Activated CD8-positive, alpha-beta T cell treated with anti-CD3 and anti-CD28 coated beads, Interleukin-2, amount 10 ng/mL, durations not matched to agents 7 days and 5 days (primary cell): Measurements from ENCODE around the gene RAET1E. TPM values are rescaled to one million over a fixed set of nuclear protein-coding genes. Genes with fewer than 3 reads are reported as not detected.
"Not testable (repeated sequence)": the region's sequence is repeated elsewhere in the genome, so short reads cannot be mapped to it uniquely, and the experiment has no call there.

Source experiments
- ATAC-seq: fragments of 150-1000 bp; cut with Tn5 transposase; one replicate; pipeline ENCODE4 v1.10.0; 2021; ENCODE audit warnings: moderate library complexity
- CTCF ChIA-PET: fragments of 350-600 bp; sonication (Branson Sonifier 250); formaldehyde crosslinking; loops from one replicate; lab custom pipeline; 2021; ENCODE audit warnings: antibody characterized with exemption; lab: Charles Lee
- POLR2A ChIA-PET: fragments of 350-600 bp; sonication (Branson Sonifier 250); formaldehyde crosslinking; loops from one replicate; lab custom pipeline; 2021; ENCODE audit warnings: antibody characterized with exemption; lab: Charles Lee
- DNase-seq: peaks from one replicate; pipeline ENCODE4 v3.0.0-alpha.2; 2020
- H3K27ac Mint-ChIP-seq: one replicate; pipeline ENCODE4 v1.8.0; 2021; ENCODE audit warnings: mild to moderate bottlenecking, mixed read lengths
- H3K27me3 Mint-ChIP-seq: one replicate; pipeline ENCODE4 v1.8.0; 2021; ENCODE audit warnings: low read depth, mixed read lengths
- H3K36me3 Mint-ChIP-seq: one replicate; pipeline ENCODE4 v1.8.0; 2021; ENCODE audit warnings: low read depth, mixed read lengths
- H3K4me1 Mint-ChIP-seq: one replicate; pipeline ENCODE4 v1.8.0; 2021; ENCODE audit warnings: low read depth, mixed read lengths
- H3K4me3 Mint-ChIP-seq: one replicate; pipeline ENCODE4 v1.8.0; 2021; ENCODE audit warnings: mild to moderate bottlenecking, mixed read lengths
- H3K9me3 Mint-ChIP-seq: one replicate; pipeline ENCODE4 v1.8.0; 2022; ENCODE audit warnings: mixed read lengths; ENCODE audit not compliant: insufficient read depth
- total RNA-seq, 2 experiments: library from RNA; stranded (reverse); gene quantifications; one replicate each; pipeline ENCODE4 v1.2.3, GENCODE V29; 2021

RAET1E gene
- total RNA-seq, 2 experiments from 2014 or later = not detected

DNA sequence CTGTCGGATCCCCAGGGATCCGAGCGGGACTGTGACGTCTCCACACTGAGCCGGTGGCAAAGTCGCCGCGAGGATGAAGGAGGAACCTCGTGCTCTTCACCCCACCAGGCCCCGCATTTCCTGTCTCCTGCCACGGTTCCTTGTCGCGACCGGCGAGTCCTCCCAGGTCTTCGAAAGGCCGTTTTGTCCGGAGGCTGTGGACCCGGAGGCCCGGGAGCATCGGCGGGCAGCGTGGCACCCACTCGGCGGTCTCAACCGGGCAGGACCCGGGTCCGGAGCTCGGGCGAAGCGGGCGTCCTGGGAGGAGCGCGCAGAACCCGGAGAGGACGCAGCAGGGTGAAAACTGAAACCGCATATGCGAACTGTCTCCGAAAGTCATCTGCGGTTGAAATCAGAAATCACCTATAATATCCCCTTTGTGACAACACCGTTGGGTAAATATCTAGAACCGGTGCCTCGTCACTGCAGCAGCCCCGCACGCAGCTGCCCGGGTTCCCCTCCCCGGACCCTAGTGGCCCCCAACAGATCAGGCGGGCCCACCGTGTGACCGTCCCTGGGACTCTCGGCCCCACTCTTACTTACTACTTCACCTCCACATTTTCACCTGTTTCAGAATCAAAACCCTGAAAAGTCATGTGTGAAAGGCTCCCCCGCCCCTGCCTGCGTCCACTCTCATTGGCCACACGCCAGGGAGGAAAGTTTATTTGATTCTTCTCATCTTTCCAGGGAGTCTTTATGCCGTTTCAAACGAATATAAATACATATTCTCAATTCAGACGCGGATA lies 40.9 kb upstream of the RAET1E start:
- H3K4me1 Mint-ChIP-seq = peaks cover 50% of the 10 kb centered on the region
- H3K36me3 Mint-ChIP-seq = no peaks in the 10 kb centered on the region
- peak; percentile 21 for ATAC-seq
- POLR2A ChIA-PET = no interaction called here
- peaks cover 73% of the 10 kb centered on the region for H3K27me3 Mint-ChIP-seq
- CTCF ChIA-PET = interaction anchor here (0.6 to 0.8 kb wide), 2 partner anchors 14 to 78 kb away, joined by 3 to 4 read pairs; no protein-coding TSS in a partner anchor
- H3K4me3 Mint-ChIP-seq = peak overlapping the region; percentile 59
- H3K27ac Mint-ChIP-seq = peak overlapping the region; percentile 32
- no peaks in the 10 kb centered on the region for H3K9me3 Mint-ChIP-seq
- DNase-seq = peak; percentile 55

DNA sequence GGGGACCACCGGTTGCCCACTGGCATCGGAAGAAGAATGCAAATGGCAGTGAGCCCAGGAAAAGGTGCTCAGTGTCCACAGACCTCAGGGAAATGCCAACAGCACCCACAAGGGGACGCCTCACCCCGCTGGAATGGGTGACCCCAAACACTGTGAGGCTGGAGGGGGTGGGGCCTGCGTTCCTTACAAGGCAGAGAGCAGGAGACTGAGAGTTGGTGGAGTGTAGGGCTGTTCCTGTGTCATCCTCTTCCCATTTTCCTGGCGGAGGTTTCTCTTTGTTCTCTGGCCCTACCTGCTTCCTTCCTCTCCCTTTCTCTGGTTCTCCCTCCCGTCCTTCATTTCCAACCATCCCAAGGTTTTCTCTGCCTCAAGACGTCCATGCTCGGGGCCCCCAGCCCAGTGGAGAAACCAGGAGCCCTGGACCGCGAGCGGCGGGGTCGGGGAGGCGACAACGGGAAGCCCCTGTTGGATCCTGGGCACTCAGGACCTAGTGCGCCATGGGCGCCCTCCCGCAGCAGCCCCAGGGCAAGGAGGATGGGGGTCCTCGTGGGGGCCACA lies 40.2 kb upstream of the RAET1E start:
- H3K4me1 Mint-ChIP-seq = peaks cover 50% of the 10 kb centered on the region
- peak overlapping the region; percentile 17 for H3K27ac Mint-ChIP-seq
- CTCF ChIA-PET = interaction anchor here (0.8 kb wide), 1 partner anchor 79 kb away, joined by 4 read pairs; no protein-coding TSS in a partner anchor
- H3K4me3 Mint-ChIP-seq = peak overlapping the region; percentile 59
- H3K9me3 Mint-ChIP-seq, DNase-seq, POLR2A ChIA-PET, H3K36me3 Mint-ChIP-seq: not testable (repeated sequence)
- ATAC-seq = peak; percentile 28
- peaks cover 75% of the 10 kb centered on the region for H3K27me3 Mint-ChIP-seq

DNA sequence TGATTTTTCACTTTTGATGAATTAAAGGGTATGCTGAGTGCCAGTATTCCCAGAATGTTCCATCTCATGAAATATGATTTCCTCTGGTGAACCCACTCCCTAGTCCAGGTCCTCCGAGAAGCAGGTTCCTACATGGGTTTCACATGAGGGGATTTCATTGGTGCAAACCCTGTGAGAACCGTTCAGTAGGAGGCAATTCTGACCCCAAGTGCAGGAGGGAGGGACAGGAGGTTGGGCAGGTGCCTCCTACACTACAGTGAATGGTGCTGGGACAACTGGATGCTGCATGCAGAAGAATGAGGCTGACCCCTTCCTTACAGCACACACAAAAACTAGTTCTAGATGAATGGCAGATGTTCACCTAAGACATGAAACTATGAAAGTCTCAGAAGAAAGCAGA lies 38.8 kb upstream of the RAET1E start:
- no peak for ATAC-seq
- H3K4me3 Mint-ChIP-seq = no peak overlapping the region
- H3K36me3 Mint-ChIP-seq = no peaks in the 10 kb centered on the region
- peaks cover 41% of the 10 kb centered on the region for H3K4me1 Mint-ChIP-seq
- ChIA-PET CTCF (interaction anchor here (1.2 to 2.5 kb wide), 2 partner anchors 74 to 81 kb away, joined by 4 to 17 read pairs; no protein-coding TSS in a partner anchor), POLR2A (no interaction called here)
- no peaks in the 10 kb centered on the region for H3K9me3 Mint-ChIP-seq
- peaks cover 76% of the 10 kb centered on the region for H3K27me3 Mint-ChIP-seq
- DNase-seq = no peak
- no peak overlapping the region for H3K27ac Mint-ChIP-seq

DNA sequence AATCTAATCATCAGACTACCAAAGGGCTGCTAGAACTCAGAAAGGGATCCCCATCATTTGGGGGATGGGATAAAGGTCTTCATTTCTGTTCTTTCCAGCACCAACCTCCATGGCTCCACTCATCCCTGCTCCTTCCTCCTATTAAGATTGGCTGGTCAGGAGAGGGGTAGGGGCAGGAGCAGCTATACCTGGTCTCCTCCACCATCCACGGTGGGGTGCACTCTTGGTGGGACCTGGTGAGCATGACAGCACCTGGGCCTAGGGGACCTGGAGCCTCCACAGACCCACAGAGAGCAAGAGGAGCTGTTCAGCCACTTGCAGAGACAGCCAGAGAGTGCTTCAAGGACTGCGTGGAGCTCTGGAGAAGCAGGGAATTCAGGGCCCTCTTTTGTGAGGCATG lies 37.8 kb upstream of the RAET1E start:
- peaks cover 32% of the 10 kb centered on the region for H3K4me1 Mint-ChIP-seq
- no peak for DNase-seq
- no peak overlapping the region for H3K4me3 Mint-ChIP-seq
- POLR2A ChIA-PET = interaction anchor here (1.3 kb wide), 1 partner anchor 31 kb away, joined by 3 read pairs; no protein-coding TSS in a partner anchor
- H3K9me3 Mint-ChIP-seq = no peaks in the 10 kb centered on the region
- ATAC-seq = no peak
- peaks cover 79% of the 10 kb centered on the region for H3K27me3 Mint-ChIP-seq
- CTCF ChIA-PET = interaction anchor here (1.1 to 2.5 kb wide), 3 partner anchors 26 to 82 kb away, joined by 3 to 17 read pairs (median 4); no protein-coding TSS in a partner anchor
- H3K27ac Mint-ChIP-seq = no peak overlapping the region
- no peaks in the 10 kb centered on the region for H3K36me3 Mint-ChIP-seq

DNA sequence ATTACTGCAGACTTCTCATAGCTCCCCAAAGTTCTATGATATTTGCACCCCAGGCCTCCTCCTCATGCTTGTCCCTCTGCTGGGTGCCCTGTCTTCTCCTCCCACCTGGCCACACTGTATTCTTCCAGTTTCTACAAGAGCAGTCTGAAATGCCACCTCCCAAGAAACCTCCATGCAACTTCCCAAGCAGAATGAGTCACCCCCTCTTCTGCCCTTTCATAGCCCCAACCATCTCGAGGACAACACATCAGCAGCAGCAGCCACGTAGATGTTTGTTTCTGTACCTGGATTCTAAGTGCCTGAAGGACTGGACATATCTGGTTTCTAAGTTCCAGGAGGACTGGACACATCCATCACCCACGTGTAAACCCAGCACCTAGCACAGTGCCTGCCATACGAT lies 37.3 kb upstream of the RAET1E start:
- CTCF ChIA-PET = interaction anchor here (0.8 to 2.5 kb wide), 3 partner anchors 16 to 82 kb away, joined by 3 to 17 read pairs (median 3); no protein-coding TSS in a partner anchor
- Mint-ChIP-seq H3K36me3 (no peaks in the 10 kb centered on the region), H3K27ac (peak overlapping the region; percentile 27), H3K9me3 (no peaks in the 10 kb centered on the region), H3K4me3 (no peak overlapping the region), H3K27me3 (peaks cover 79% of the 10 kb centered on the region), H3K4me1 (peaks cover 28% of the 10 kb centered on the region)
- POLR2A ChIA-PET = interaction anchor here (1.3 kb wide), 1 partner anchor 31 kb away, joined by 3 read pairs; no protein-coding TSS in a partner anchor
- DNase-seq (no peak), ATAC-seq (no peak)

DNA sequence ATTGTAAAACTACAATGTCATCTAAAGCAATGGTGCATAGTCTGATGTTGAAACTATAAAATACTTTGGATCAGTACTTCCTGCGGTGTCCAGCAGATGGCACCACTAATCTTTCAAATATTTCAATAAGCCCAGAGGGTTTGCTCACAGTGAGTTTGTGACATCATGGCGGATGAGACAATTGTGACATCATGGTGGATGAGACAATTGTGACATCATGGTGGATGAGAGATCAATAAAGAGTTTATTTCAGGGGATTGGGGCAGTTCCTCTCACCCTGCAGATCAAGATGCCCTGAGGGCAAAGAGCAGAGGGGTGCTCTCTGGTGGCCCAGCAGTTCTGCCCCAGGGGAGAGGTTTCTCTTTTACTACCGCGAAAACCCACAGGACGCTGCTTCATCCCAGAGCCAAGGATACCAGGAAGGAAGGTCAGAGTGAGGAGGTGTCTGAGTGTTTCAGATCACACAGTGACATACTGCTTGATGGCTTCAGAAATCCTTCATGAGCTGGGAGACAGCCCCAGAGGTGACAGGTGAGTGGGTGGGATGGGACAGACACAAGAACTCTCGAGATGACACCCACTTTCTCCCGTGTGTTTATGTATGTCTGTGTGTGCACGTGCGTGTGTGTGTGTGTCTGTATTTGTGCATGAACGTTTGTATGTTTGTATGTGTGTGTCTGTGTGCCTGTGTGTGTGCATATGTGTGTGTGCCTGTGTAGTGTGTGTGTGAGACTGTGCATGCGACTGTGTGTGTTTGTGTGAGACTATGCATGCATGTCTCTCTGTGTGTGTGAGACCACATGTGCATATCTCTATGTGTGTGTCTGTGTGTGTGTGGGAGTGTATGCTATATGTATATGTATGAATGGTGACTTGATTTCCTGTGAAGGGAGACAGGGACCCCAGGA lies 36.6 kb upstream of the RAET1E start:
- CTCF ChIA-PET = interaction anchor here (0.8 to 2.5 kb wide), 3 partner anchors 17 to 83 kb away, joined by 3 to 17 read pairs (median 3); no protein-coding TSS in a partner anchor
- H3K27me3 Mint-ChIP-seq = peaks cover 79% of the 10 kb centered on the region
- H3K9me3 Mint-ChIP-seq = no peaks in the 10 kb centered on the region
- DNase-seq (peak; percentile 84), ATAC-seq (peak; percentile 52)
- no peak overlapping the region for H3K4me3 Mint-ChIP-seq
- POLR2A ChIA-PET = interaction anchor here (1.3 kb wide), 1 partner anchor 32 kb away, joined by 3 read pairs; no protein-coding TSS in a partner anchor
- H3K36me3 Mint-ChIP-seq = no peaks in the 10 kb centered on the region
- peak overlapping the region; percentile 9 for H3K27ac Mint-ChIP-seq
- peaks cover 20% of the 10 kb centered on the region for H3K4me1 Mint-ChIP-seq

DNA sequence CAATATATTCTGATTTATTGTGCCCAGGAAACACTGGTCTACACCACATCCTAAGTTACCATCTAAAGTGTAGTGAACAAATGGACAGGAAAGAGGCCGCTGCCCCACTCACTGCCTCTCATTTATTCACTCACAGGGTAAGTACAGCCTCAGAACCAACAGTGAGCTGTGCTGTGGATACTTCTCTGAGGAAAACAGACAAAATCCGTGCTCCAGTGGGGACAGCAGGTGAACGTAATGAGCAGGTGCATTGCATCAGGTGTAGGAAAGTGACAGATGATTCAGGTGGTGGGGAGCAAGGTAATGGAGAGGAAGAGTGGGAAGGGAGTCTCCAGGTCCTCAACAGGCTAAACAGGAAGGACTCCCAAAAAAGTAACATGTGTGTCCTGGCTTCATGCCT lies 35.5 kb upstream of the RAET1E start:
- H3K27me3 Mint-ChIP-seq = peaks cover 82% of the 10 kb centered on the region
- no peak for DNase-seq

DNA sequence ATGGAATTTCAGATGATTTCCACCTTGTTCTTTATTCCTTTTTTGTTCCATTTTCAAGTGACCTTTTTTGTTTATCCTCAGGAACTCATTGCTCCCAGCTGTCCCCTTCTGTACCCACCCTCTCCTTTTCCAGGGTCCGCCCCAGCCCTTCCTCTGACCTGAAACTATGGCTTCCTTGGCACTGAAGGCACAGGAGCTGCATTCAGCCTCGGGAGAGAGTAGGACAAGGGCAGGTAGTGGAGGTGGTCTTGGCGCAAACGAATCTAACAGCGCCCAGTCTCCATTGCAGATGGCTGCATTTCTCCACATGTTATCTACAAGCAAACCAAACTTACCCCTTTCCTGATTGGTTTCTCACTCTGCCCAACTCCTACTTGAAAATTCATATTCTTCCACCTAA lies 35.1 kb upstream of the RAET1E start:
- H3K36me3 Mint-ChIP-seq = no peaks in the 10 kb centered on the region
- CTCF ChIA-PET = no interaction called here
- ATAC-seq = no peak

More for the DNA sequence above, 35.5 kb upstream of the RAET1E start:
- peaks cover 11% of the 10 kb centered on the region for H3K4me1 Mint-ChIP-seq
- H3K9me3 Mint-ChIP-seq = no peaks in the 10 kb centered on the region
- no peak for ATAC-seq
- ChIA-PET CTCF (no interaction called here), POLR2A (no interaction called here)
- H3K36me3 Mint-ChIP-seq = no peaks in the 10 kb centered on the region
- no peak overlapping the region for H3K4me3 Mint-ChIP-seq
- no peak overlapping the region for H3K27ac Mint-ChIP-seq

DNA sequence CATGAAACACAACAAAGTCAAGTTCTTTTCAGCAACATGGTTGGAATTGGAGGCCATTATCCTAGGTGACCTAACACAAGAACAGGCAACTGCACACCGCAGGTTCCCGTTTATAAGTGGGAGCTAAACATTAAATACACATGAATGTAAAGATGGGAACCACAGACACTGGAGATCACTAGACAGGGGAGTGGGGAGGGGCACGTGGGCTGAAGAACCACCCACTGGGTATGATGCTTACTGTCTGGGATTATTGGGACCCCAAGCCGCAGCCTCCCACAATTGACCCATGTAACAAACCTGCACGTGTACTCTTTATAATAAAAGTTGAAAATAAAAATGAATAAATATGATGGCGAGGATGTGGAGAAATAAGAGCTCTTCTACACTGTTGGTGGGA lies 33.6 kb upstream of the RAET1E start:
- ATAC-seq (no peak), DNase-seq (no peak)
- no peak overlapping the region for H3K4me3 Mint-ChIP-seq
- H3K27me3 Mint-ChIP-seq = peaks cover 84% of the 10 kb centered on the region
- no peaks in the 10 kb centered on the region for H3K9me3 Mint-ChIP-seq
- no peak overlapping the region for H3K27ac Mint-ChIP-seq
- ChIA-PET CTCF (interaction anchor here (1.5 kb wide), 1 partner anchor 85 kb away, joined by 4 read pairs; no protein-coding TSS in a partner anchor), POLR2A (no interaction called here)
- no peaks in the 10 kb centered on the region for H3K36me3 Mint-ChIP-seq
- H3K4me1 Mint-ChIP-seq = peaks cover 7% of the 10 kb centered on the region

More for the DNA sequence above, 35.1 kb upstream of the RAET1E start:
- POLR2A ChIA-PET = no interaction called here
- Mint-ChIP-seq H3K4me1 (peaks cover 7% of the 10 kb centered on the region), H3K4me3 (no peak overlapping the region), H3K27me3 (peaks cover 86% of the 10 kb centered on the region), H3K27ac (no peak overlapping the region), H3K9me3 (no peaks in the 10 kb centered on the region)
- no peak for DNase-seq

DNA sequence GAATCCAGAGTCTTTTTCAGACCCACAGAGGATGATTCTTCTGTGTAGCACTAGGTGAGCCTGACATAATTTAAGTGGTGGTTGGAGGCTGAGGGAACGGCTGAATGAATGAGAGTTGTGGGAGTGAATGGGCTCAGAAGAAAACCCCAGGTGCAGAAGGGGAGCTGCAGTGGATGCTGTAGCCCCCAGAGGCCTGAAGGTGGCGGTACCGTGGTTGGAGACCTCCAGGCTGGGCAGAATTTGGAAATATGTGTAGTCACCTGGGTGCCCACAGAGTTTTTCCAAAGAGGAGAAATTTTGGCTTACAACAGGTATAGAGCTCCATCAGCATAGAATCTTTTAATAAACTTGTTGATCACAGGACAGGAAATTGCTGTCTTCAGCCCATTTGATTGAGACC lies 31.5 kb upstream of the RAET1E start:
- no peak overlapping the region for H3K27ac Mint-ChIP-seq
- ATAC-seq = no peak
- H3K4me3 Mint-ChIP-seq = no peak overlapping the region
- CTCF ChIA-PET = interaction anchor here (1.1 kb wide), 1 partner anchor 126 kb away, joined by 3 read pairs; no protein-coding TSS in a partner anchor
- no peaks in the 10 kb centered on the region for H3K36me3 Mint-ChIP-seq
- DNase-seq = no peak
- H3K27me3 Mint-ChIP-seq = peaks cover 80% of the 10 kb centered on the region
- H3K4me1 Mint-ChIP-seq = peaks cover 13% of the 10 kb centered on the region
- POLR2A ChIA-PET = no interaction called here
- H3K9me3 Mint-ChIP-seq = no peaks in the 10 kb centered on the region

DNA sequence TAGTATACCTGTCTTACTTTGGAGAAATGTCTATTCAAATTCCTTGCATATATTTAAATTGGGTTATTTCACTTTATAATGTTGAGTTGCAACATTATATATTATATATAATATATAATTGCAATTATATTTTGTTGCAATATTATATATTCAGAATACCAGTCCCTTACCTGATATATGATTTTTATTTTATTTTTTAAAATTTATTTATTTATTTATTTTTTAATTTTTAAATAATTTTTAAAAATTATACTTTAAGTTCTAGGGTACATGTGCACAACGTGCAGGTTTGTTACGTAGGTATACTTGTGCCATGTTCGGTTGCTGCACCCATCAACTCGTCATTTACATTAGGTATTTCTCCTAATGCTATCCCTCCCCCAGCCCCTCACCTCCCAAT lies 29.1 kb upstream of the RAET1E start:
- POLR2A ChIA-PET = not testable (repeated sequence)

More for the DNA sequence above, 29.1 kb upstream of the RAET1E start:
- CTCF ChIA-PET = interaction anchor here (1.0 kb wide), 1 partner anchor 90 kb away, joined by 3 read pairs; no protein-coding TSS in a partner anchor
- H3K27ac Mint-ChIP-seq, ATAC-seq, DNase-seq, H3K9me3 Mint-ChIP-seq, H3K4me3 Mint-ChIP-seq, H3K36me3 Mint-ChIP-seq: not testable (repeated sequence)
- Mint-ChIP-seq H3K4me1 (peaks cover 27% of the 10 kb centered on the region), H3K27me3 (peaks cover 84% of the 10 kb centered on the region)
